Measurements from ENCODE around the gene EPHA7. TPM values are rescaled to one million over a fixed set of nuclear protein-coding genes. Genes with fewer than 3 reads are reported as not detected.

The EPHA7 gene
- total and polyA plus RNA-seq, 8 donors = 0.07 to 0.16 (median 0.09) TPM; not detected in 1

DNA sequence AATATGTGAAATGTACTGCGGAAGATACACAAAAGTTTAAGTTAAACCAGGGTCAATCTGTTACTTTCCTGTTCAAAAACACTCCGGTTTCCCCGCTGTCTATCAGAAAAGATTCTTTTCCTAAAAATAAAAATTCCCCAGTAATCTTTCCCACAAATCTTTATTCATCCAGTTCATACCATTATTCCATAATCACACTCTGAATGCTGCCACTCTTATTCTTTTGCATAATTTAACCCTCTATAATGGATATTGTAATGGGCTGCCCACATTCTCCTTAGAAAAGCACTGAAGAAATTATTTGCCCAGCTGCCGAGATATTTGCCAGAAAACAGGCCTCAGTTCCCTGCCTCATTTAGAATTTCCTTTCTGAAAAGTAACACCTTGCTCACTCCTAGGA is 68.6 kb downstream of the EPHA7 start:
- H3K4me1 ChIP-seq = no peaks in the 10 kb centered on the region
- no peak for ATAC-seq
- WGBS, 2 donors = 89 to 95% methylated on average over 4 of the region's 4 CpGs
- no peaks in the 10 kb centered on the region for H3K9me3 ChIP-seq
- H3K27me3 ChIP-seq = no peaks in the 10 kb centered on the region
- H3K36me3 ChIP-seq = no peaks in the 10 kb centered on the region
- FAIRE-seq = no peak
- H3K27ac ChIP-seq = no peak overlapping the region
- no peak for DNase-seq
- intact Hi-C loops (cut with DNase I) = no loop called here
- no peak overlapping the region for H3K4me3 ChIP-seq
- TF ChIP-seq, protein P1, sequence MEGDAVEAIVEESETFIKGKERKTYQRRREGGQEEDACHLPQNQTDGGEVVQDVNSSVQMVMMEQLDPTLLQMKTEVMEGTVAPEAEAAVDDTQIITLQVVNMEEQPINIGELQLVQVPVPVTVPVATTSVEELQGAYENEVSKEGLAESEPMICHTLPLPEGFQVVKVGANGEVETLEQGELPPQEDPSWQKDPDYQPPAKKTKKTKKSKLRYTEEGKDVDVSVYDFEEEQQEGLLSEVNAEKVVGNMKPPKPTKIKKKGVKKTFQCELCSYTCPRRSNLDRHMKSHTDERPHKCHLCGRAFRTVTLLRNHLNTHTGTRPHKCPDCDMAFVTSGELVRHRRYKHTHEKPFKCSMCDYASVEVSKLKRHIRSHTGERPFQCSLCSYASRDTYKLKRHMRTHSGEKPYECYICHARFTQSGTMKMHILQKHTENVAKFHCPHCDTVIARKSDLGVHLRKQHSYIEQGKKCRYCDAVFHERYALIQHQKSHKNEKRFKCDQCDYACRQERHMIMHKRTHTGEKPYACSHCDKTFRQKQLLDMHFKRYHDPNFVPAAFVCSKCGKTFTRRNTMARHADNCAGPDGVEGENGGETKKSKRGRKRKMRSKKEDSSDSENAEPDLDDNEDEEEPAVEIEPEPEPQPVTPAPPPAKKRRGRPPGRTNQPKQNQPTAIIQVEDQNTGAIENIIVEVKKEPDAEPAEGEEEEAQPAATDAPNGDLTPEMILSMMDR (IDR thresholded peaks at IDR 0.05) = no peak

DNA sequence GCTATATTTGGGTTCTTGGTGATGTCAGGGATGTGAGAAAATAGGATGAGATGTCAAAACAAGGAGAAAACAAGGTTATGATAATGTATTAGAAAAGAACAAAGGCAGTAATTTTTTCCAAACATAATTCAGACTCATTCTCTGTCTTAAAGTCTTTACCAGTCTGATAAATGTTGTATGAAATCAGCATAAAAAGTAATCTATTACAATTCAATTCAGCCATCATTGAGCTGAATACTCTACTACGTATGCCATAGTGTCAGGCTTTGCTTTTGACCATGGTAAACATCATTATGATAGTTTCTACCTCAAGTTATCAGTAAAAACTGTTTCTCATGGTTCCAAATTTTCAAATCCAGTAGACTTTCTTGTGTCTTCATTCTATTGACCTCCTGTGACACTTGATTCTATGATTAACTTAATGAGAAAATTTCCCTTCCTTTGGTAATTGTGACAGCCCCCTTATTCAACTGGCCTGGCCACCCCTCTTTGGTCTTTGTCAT is 75.0 kb downstream of the EPHA7 start:
- TF ChIP-seq, protein P1 (IDR thresholded peaks at IDR 0.05) = no peak
- Histone ChIP-seq H3K9me3 (no peaks in the 10 kb centered on the region), H3K36me3 (no peaks in the 10 kb centered on the region), H3K4me3 (no peak overlapping the region), H3K4me1 (no peaks in the 10 kb centered on the region), H3K27ac (no peak overlapping the region), H3K27me3 (no peaks in the 10 kb centered on the region)
- intact Hi-C loops (cut with DNase I) = no loop called here
- FAIRE-seq = no peak
- DNase-seq = no peak
- WGBS, 2 donors = 54 to 88% methylated on average over 1 of the region's 1 CpG
- ATAC-seq = no peak

DNA sequence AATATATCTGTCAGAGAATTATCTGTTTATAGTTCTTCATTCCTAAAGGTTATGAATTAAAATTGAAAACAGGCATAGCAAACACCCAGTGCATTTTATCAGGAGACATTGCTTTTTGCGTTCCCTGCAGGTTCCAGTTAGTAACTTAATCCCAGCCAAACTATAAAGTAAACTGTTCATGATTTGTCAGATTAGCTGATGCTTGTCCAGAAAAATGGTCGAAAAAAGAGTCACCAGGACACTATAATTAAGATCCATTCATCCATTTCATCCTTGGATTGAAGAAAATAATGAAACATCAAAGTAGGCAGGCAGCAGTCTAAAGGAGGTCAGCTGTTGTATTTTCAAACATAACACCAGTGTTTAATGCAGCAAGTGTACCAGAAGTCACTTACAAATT is 75.9 kb downstream of the EPHA7 start:
- no peak for DNase-seq

DNA sequence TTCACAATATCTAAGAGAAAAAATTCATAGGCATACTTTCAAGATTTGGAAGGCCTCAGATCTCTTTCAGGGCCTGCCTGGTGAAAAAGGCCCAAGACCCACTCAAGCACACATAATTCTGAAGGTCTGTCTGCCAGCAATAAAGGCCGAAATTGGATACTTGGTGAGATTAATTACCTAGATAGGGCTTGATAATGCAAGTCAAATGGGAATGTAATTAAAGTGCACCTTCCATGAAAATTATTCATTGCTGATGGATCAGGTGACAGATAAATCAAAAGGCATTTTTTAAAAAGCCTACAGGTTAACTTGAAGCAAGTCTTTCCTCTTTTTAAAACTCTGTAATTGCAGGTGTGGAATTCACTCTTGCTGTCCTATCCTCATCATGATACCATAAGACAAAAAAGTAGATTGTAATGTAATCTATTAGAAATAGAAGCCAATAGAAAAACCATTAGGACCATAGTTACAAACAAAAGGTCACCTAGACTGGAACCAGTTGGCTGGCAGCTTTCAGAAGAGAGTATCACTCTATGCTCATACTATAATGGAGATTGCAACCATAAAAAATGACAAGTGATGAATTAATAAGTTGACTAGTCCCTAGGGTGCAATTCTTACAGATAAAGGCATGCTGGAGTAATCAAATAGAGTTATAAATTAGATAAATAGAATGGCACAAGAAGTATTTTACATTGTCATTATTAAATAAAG is 77.3 kb downstream of the EPHA7 start:
- Histone ChIP-seq H3K27ac (no peak overlapping the region), H3K27me3 (no peaks in the 10 kb centered on the region), H3K4me3 (no peak overlapping the region), H3K9me3 (no peaks in the 10 kb centered on the region), H3K36me3 (no peaks in the 10 kb centered on the region), H3K4me1 (no peaks in the 10 kb centered on the region)
- ATAC-seq (no peak), FAIRE-seq (no peak), DNase-seq (no peak)
- TF ChIP-seq, protein P1 (IDR thresholded peaks at IDR 0.05) = no peak
- intact Hi-C loops (cut with DNase I) = no loop called here
- WGBS, 2 donors = 74 to 87% methylated on average over 1 of the region's 1 CpG

More for the DNA sequence above, 75.9 kb downstream of the EPHA7 start:
- no peaks in the 10 kb centered on the region for H3K9me3 ChIP-seq
- FAIRE-seq (no peak), ATAC-seq (no peak)
- H3K27ac ChIP-seq = no peak overlapping the region
- H3K4me1 ChIP-seq = no peaks in the 10 kb centered on the region
- TF ChIP-seq, protein P1 (IDR thresholded peaks at IDR 0.05) = no peak
- intact Hi-C loops (cut with DNase I) = no loop called here
- H3K4me3 ChIP-seq = no peak overlapping the region
- no peaks in the 10 kb centered on the region for H3K36me3 ChIP-seq
- 34 to 39% methylated on average over 2 of the region's 2 CpGs for WGBS, 2 donors
- H3K27me3 ChIP-seq = no peaks in the 10 kb centered on the region

DNA sequence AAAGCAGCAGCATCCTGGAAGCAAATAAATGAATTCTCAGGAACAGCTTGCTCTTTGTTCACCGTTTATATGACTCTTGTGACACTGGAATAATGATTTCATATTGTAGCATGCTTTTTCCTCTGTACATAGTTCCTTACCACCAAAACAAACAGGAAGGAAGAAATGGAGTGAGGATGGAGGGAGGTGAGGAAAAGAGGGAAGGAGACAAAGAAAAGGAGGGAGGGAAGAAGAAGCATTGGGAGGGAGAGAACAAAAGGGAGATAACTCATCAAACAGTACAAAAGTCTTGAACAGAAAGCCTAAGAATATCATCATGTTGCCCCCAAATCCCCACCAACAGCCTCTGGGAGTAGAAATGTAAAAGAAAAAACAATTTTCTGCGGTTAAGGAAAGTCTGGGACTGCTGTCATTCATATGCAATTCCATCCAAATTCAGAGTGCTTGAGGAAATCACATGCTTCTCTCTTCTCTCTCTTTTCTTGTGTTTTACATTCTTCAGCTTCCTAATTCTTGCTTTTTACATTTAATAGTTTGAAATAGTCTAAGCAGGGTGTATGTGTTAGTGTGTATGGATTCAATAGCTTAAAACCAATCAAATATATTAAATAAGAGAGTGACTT is 81.5 kb downstream of the EPHA7 start:
- intact Hi-C loops (cut with DNase I) = no loop called here
- FAIRE-seq (no peak), ATAC-seq (no peak), DNase-seq (no peak)
- Histone ChIP-seq H3K4me3 (no peak overlapping the region), H3K4me1 (no peaks in the 10 kb centered on the region), H3K27ac (no peak overlapping the region), H3K27me3 (no peaks in the 10 kb centered on the region), H3K9me3 (no peaks in the 10 kb centered on the region), H3K36me3 (no peaks in the 10 kb centered on the region)
- 55 to 58% methylated on average over 2 of the region's 2 CpGs for WGBS, 2 donors
- TF ChIP-seq, protein P1 (IDR thresholded peaks at IDR 0.05) = no peak
